Smooth muscle cell (in vitro differentiated cells): Measurements from ENCODE around the gene FEN1. TPM values are rescaled to one million over a fixed set of nuclear protein-coding genes. Genes with fewer than 3 reads are reported as not detected.

Experiments
- DNase-seq: peaks from one replicate; lab custom pipeline; 2025; ENCODE audit not compliant: unreplicated experiment; lab: John Stamatoyannopoulos, UW
- H2AFZ ChIP-seq: fragments of 200-600 bp; sonication (generic); 2 replicates; pipeline ENCODE4 v1.6.0; 2016; ENCODE audit warnings: antibody characterized with exemption, low read depth, mild to moderate bottlenecking
- H3F3A ChIP-seq: fragments of 200-600 bp; sonication (generic); 2 replicates; pipeline ENCODE4 v1.6.0; 2017; ENCODE audit warnings: antibody characterized with exemption, low read depth
- H3K27ac ChIP-seq: fragments of 200-600 bp; sonication (generic); 2 replicates; pipeline ENCODE4 v1.5.1; 2016; ENCODE audit warnings: low read depth, mild to moderate bottlenecking
- H3K27me3 ChIP-seq: fragments of 200-600 bp; sonication (generic); 2 replicates; pipeline ENCODE4 v1.6.1; 2016; ENCODE audit warnings: low read depth, mild to moderate bottlenecking
- H3K36me3 ChIP-seq: fragments of 200-600 bp; sonication (generic); 2 replicates; pipeline ENCODE4 v1.5.1; 2016; ENCODE audit warnings: low read depth
- H3K4me1 ChIP-seq: fragments of 200-600 bp; sonication (generic); 2 replicates; pipeline ENCODE4 v1.5.1; 2016; ENCODE audit warnings: low read depth
- H3K4me2 ChIP-seq: fragments of 200-600 bp; sonication (generic); 2 replicates; pipeline ENCODE4 v1.6.0; 2016; ENCODE audit warnings: mild to moderate bottlenecking
- H3K4me3 ChIP-seq: fragments of 200-600 bp; sonication (generic); 2 replicates; pipeline ENCODE4 v1.5.1; 2016; ENCODE audit warnings: mild to moderate bottlenecking
- H3K79me2 ChIP-seq: fragments of 200-600 bp; sonication (generic); 2 replicates; pipeline ENCODE4 v1.6.0; 2016; ENCODE audit warnings: low read depth, mild to moderate bottlenecking
- H3K9ac ChIP-seq: fragments of 200-600 bp; sonication (generic); 2 replicates; pipeline ENCODE4 v1.6.0; 2016; ENCODE audit warnings: low read depth
- H3K9me3 ChIP-seq: fragments of 200-600 bp; sonication (generic); replicated peaks from 2 replicates; pipeline ENCODE4 v1.5.1; 2016; ENCODE audit warnings: low read depth
- H4K20me1 ChIP-seq: fragments of 200-600 bp; sonication (generic); 2 replicates; pipeline ENCODE4 v1.6.0; 2016; ENCODE audit warnings: low read depth
- WGBS: methylation state at CpG from one replicate; pipeline ENCODE4 v1.1.7; 2016; ENCODE audit warnings: low lambda C conversion rate; 5-methylcytosine and 5-hydroxymethylcytosine counted together
- polyA plus RNA-seq: library from polyadenylated mRNA; unstranded; fragments of >200 nt; fragmentation: Nextera tagmentation; extraction: Ambion mirVana; gene quantifications from 2 replicates; pipeline ENCODE4 v1.2.1, GENCODE V29; 2016
- total RNA-seq: library from RNA; depleted of rRNA; stranded (reverse); fragments of >200 nt; gene quantifications from 2 replicates; pipeline ENCODE4 v1.2.3, GENCODE V29; 2014
- TF ChIP-seq, protein P1 (sequence below): fragments of 200-600 bp; sonication (generic); IDR thresholded peaks from 2 replicates; pipeline ENCODE4 v1.5.1; 2017; ENCODE audit warnings: borderline replicate concordance, mild to moderate bottlenecking, antibody characterized with exemption; ENCODE audit not compliant: insufficient read depth, poor library complexity, severe bottlenecking

The FEN1 gene
- total and polyA plus RNA-seq, 2 experiments from 2014 or later: 15.6 to 21.1 TPM

DNA sequence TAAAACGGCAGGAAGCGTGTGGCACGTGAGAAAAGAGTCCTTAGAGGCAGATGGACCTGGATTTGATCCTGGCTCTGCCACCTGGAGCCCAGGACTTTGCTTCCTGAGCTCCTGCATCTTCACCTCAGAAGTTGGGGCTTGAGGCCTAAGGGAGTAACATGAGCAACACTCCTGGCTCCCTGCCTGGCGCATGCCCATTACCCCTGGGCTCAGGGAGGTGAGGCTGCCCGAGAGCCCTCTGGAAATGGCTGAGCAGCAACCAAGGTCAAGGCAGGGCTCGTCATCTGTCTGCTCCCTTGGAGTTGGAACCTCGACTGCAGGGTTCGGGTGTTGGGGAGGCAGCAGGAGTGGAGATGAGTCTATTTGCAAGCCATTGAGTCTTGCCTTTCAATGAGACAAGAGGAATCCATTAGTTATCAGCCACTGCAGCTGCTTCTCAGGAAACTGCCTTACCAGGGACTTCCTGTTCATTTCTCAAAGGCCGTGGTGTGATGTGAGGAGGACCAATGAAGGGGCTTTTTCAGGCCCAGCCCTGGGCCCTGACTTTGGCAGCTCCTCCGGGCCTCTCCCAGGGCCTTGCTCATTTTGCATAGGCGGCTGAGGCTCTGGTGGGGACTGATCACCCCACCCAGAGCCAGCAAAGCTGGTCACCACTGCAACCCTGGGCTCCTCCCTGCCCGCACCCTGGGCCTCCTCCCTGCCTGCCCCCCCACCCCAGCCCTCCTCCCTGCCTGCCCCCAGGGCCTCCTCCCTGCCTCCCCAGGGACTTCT is 41.8 kb downstream of the FEN1 start:
- no peaks in the 10 kb centered on the region for H3K9me3 ChIP-seq
- H3K27ac ChIP-seq: peak overlapping the region; percentile 68
- DNase-seq: no peak
- WGBS: 46% methylated on average over 11 of the region's 12 CpGs
- H2AFZ ChIP-seq: no peak overlapping the region
- peaks cover 33% of the 10 kb centered on the region for H3F3A ChIP-seq
- H3K4me3 ChIP-seq: no peak overlapping the region
- TF ChIP-seq, protein P1, sequence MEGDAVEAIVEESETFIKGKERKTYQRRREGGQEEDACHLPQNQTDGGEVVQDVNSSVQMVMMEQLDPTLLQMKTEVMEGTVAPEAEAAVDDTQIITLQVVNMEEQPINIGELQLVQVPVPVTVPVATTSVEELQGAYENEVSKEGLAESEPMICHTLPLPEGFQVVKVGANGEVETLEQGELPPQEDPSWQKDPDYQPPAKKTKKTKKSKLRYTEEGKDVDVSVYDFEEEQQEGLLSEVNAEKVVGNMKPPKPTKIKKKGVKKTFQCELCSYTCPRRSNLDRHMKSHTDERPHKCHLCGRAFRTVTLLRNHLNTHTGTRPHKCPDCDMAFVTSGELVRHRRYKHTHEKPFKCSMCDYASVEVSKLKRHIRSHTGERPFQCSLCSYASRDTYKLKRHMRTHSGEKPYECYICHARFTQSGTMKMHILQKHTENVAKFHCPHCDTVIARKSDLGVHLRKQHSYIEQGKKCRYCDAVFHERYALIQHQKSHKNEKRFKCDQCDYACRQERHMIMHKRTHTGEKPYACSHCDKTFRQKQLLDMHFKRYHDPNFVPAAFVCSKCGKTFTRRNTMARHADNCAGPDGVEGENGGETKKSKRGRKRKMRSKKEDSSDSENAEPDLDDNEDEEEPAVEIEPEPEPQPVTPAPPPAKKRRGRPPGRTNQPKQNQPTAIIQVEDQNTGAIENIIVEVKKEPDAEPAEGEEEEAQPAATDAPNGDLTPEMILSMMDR: no peak
- H3K36me3 ChIP-seq: no peaks in the 10 kb centered on the region
- no peak overlapping the region for H3K9ac ChIP-seq
- peaks cover 27% of the 10 kb centered on the region for H3K4me1 ChIP-seq
- H3K27me3 ChIP-seq: no peaks in the 10 kb centered on the region
- H4K20me1 ChIP-seq: peaks cover 98% of the 10 kb centered on the region
- H3K4me2 ChIP-seq: peak overlapping the region; percentile 76
- H3K79me2 ChIP-seq: peaks cover 92% of the 10 kb centered on the region

- 97% methylated on average over 8 of the region's 8 CpGs for WGBS
- H3K79me2 ChIP-seq: peaks cover 75% of the 10 kb centered on the region
Measured at GRCh38 chr11:61836193-61836592, 43.5 kb downstream of the FEN1 start.

GRCh38 chr11:61837411-61838005 is 44.8 kb downstream of the FEN1 start:
- H3K36me3 ChIP-seq: peaks cover 8% of the 10 kb centered on the region
- DNase-seq: no peak
- peaks cover 9% of the 10 kb centered on the region for H3K4me1 ChIP-seq
- 95% methylated on average over 15 of the region's 15 CpGs for WGBS
- no peaks in the 10 kb centered on the region for H3K27me3 ChIP-seq
- H2AFZ ChIP-seq: no peak overlapping the region
- H3K4me2 ChIP-seq: no peak overlapping the region
- no peaks in the 10 kb centered on the region for H3K9me3 ChIP-seq
- H3K27ac ChIP-seq: no peak overlapping the region
- H3K9ac ChIP-seq: no peak overlapping the region
- peaks cover 63% of the 10 kb centered on the region for H3K79me2 ChIP-seq
- H3K4me3 ChIP-seq: no peak overlapping the region
- peaks cover 14% of the 10 kb centered on the region for H3F3A ChIP-seq
- TF ChIP-seq, protein P1: no peak
- peaks cover 96% of the 10 kb centered on the region for H4K20me1 ChIP-seq

More at GRCh38 chr11:61836193-61836592, 43.5 kb downstream of the FEN1 start:
- Histone ChIP-seq H3K4me1 (peaks cover 12% of the 10 kb centered on the region), H3K4me2 (no peak overlapping the region), H3K9me3 (no peaks in the 10 kb centered on the region), H2AFZ (no peak overlapping the region), H3F3A (peaks cover 20% of the 10 kb centered on the region), H3K27me3 (no peaks in the 10 kb centered on the region), H4K20me1 (peaks cover 97% of the 10 kb centered on the region), H3K27ac (no peak overlapping the region), H3K36me3 (no peaks in the 10 kb centered on the region), H3K9ac (no peak overlapping the region), H3K4me3 (no peak overlapping the region)
- DNase-seq: no peak
- TF ChIP-seq, protein P1: no peak
